Stimulated activated CD8-positive, alpha-beta memory T cell treated with anti-CD3 and anti-CD28 coated beads, Interleukin-15, amount 100 ng/mL, for 1 hour (primary cell): Measurements from ENCODE around the gene CLCNKB.
"Not testable (repeated sequence)": the region's sequence is repeated elsewhere in the genome, so short reads cannot be mapped to it uniquely, and the experiment has no call there.

ENCODE experiments used
- DNase-seq: peaks from one replicate; pipeline ENCODE4 v3.0.0-alpha.2; 2020; ENCODE audit warnings: low read depth

Gene CLCNKB

DNA sequence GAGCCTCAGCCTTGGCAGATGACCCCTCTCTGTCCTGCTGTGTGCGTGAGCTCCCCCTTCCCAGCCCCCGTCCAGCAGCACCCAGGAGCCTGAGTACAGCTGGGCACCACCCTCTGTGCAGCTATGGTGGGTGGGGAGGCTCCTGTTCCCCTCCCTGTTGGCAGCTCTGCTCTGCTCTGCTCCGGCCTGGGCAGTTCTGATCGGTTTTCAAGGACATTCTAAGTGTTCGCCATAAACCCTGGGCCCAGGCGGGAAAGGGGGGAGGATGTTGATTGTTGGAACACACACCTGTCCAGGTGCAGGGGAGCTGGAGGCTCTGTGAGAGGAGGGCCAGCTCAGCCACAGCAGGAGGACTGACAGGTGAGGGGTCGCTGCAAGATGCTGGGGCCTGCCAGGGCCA lies at the start of gene CLCNKB:
TSS of gene CLCNKB (plus strand) at position 262 of the 400 bp plus-strand sequence. CDS start 711 bp downstream, outside the sequence.
- DNase-seq = no peak

DNA sequence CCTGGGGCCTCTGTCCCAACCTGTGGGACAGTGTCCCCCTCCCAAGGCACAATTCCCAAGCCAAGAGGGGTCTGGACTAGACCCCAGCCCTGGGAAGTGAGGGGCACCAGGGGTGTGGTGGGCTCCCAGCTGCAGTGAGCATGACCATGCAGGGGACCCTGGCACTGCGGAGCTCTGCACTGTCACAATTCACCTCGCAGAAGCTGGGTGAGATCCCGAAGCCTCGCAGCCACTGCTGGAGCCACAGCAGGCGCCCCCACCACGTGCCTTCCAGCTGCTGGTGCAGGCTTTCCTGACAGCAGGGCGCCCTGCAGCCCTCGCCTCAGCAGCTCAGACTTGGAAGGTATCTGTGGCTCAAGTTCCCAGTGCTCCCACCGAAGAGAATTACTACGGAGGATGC lies 49.5 kb upstream of the CLCNKB start:
- DNase-seq = no peak

DNA sequence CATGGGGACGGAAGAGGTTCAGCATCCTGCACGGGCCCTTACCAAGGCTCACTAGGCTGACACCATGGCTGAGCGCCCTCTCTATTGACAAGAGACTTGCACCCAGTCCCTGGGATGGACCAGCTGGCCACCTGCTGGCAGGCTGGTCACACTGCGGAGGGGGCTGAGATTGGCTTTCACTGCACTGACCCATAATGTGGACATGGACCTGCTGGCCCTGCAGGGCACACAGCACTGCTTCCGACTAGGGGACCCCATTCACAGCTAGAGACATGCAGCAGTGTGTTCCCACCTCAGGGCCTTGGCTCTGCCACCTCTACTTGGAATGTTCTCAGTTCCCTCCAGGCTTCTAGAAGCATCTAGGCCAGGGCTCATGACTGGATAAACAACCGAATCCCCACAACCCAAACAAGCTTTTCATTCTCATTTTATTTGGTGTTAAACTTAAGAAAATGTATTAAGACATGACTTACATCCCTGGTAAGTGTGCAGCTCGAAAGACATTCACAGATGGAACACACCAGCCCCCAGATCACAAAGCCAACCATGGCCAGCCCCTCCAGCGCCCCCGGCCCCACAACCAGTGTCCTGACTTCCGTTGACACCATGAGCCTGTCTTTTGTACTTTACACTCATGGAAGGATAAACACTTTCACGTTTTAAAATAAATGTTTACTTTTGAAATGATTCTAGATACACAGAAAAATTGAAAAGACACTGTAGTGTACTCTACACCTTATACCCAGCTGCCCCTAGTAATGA lies 48.8 kb upstream of the CLCNKB start:
- peak; percentile 20 for DNase-seq

- DNase-seq = no peak
These were observed 46.5 kb upstream of the CLCNKB start for GRCh38 chr1:15997076-15997585.

GRCh38 chr1:15997637-15998280 lies 45.8 kb upstream of the CLCNKB start:
- DNase-seq = no peak

- no peak for DNase-seq
These were observed 44.7 kb upstream of the CLCNKB start for GRCh38 chr1:15998929-15999328.

GRCh38 chr1:16001274-16001673 lies 42.3 kb upstream of the CLCNKB start:
- DNase-seq = not testable (repeated sequence)

- no peak for DNase-seq
These were observed 38.0 kb upstream of the CLCNKB start for GRCh38 chr1:16005597-16005996.

- DNase-seq = no peak
These were observed 37.6 kb upstream of the CLCNKB start for GRCh38 chr1:16006010-16006409.

DNA sequence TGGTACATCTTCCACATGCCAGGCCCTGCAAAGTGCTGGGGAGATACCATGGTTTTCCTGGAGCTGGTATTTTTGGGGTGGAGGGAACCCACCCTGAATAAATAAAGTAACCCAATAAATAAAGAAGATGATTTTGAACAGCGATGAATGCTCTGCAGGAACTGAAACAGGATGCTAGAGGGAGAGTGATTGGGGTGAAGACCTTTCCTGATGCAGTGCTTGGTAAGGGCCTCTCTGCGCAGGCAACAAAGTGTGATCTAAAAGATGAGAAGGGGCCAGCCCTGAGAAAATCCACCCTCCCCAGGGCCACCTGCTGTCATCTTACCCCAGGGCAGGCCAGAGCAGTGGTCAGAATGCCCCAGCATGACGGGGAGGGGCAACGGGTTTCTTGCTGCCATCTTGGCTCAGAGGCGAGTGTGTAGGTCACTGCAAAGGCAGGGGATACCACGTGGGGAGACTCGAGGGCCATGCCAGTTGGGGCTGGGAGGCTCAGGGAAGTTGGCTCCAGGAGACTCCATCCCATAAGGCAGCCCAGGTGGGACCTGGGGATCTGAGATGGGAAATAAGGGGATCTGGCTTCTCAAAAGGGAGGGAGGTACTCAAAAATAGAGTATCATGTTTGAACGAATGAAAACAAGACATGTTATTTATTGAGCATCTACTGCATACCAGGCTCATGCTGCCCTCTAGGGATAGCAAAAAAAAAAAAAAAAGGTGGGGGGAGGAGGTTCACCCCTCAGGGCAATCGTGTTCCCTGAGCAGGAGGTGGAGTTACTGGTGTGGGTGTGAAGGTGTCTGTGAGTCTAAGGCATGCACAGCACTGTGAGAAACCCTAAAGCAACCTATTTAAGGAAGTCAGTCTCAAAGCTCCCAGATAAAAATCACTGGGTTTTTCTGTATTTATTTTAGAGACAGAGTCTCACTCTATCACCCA lies 36.8 kb upstream of the CLCNKB start:
- no peak for DNase-seq

GRCh38 chr1:16007671-16008341 lies 35.8 kb upstream of the CLCNKB start:
- no peak for DNase-seq

DNA sequence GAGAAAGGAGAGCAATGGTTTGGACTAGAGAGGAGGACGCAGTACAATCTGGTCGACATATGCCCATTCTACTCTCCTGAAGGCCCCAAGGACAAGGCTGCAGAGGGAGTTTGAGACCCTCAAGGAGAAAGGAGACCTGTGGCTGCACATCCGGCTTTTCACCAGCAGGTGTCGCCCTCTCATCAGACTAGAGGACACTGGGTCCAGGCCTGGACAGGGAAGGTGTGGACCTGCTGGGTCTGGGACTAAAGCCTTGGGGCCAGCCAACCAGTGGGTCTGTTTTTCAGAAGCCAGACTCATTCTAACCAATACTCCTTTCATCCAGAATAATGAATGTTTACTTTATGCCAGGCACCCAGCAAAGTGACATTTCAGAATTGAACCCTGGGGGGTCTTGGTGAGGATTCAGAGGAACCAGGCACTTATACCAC lies 34.5 kb upstream of the CLCNKB start:
- peak; percentile 60 for DNase-seq

DNA sequence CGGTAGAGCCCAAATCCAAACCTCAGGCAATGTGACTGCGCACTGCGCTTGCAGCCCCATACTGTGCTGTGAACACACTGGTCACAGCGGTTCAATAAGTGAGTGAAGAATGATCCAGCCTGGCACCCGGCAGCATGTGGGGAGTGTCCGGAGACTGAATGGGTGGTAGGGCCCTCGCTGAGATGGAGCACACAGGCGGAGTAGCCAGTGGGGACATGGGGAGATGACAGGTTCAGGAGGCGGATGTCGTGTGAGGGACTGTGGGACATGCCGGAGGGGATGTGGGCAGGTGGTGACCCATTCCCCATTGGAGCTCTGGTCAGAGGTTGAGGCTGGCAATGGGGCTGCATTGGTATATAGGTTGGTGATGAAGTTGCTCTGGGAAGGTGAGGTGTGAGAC lies 33.9 kb upstream of the CLCNKB start:
- no peak for DNase-seq

DNA sequence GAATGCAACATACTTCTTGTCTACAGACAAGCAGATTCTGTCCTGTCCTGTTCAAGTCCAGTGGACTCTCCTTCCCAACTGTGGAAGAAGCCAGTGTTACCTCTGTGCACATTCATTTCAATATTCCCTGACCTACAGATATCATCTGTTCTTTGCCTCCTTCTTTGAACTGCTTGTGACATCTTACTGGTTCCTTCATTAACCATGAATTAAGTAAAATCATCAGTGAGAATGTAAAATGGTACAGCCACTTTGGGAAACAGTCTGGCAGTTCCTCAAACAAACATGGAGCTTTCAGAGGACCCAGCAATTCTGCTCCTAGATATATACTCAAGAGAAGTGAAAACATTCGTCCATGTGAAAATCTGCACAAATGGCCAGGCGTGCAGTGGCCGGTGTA lies 32.7 kb upstream of the CLCNKB start:
- no peak for DNase-seq

- no peak for DNase-seq
These were observed 31.5 kb upstream of the CLCNKB start for GRCh38 chr1:16011936-16012589.

DNA sequence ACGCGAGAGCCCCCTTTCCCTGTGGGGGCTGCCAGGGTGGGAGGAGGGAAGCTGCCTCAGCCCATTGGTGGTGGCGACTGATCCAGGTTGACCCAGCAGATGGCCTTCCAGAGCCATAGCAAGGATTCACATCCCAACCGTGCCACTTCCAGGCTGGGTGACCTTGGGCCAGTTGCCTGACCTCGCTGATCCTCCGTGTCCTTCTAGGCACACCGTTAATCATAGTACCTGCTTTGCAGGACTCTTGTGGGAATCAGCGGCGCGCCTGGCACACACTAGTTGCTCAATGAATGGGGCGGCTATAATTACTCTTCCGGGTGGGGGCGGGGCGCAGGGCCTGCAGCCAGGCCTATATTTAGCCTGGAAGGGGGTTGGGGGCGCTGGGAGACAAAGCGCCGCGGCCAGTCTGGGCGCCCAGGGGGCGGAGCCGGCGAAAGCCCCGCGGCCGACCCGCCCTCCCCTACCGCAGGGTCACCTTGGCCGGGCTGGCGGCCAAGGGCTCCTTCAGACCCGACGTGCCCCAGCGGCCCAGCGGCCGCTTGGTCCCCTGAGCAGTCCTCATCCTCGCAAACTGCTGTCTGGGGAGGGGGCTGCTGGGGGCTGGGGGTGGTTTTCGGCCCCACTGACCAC lies 30.9 kb upstream of the CLCNKB start:
- DNase-seq = no peak

GRCh38 chr1:16013220-16013907 lies 30.2 kb upstream of the CLCNKB start:
- DNase-seq = peak; percentile 23

- DNase-seq = no peak
These were observed 29.7 kb upstream of the CLCNKB start for GRCh38 chr1:16013908-16014258.

DNA sequence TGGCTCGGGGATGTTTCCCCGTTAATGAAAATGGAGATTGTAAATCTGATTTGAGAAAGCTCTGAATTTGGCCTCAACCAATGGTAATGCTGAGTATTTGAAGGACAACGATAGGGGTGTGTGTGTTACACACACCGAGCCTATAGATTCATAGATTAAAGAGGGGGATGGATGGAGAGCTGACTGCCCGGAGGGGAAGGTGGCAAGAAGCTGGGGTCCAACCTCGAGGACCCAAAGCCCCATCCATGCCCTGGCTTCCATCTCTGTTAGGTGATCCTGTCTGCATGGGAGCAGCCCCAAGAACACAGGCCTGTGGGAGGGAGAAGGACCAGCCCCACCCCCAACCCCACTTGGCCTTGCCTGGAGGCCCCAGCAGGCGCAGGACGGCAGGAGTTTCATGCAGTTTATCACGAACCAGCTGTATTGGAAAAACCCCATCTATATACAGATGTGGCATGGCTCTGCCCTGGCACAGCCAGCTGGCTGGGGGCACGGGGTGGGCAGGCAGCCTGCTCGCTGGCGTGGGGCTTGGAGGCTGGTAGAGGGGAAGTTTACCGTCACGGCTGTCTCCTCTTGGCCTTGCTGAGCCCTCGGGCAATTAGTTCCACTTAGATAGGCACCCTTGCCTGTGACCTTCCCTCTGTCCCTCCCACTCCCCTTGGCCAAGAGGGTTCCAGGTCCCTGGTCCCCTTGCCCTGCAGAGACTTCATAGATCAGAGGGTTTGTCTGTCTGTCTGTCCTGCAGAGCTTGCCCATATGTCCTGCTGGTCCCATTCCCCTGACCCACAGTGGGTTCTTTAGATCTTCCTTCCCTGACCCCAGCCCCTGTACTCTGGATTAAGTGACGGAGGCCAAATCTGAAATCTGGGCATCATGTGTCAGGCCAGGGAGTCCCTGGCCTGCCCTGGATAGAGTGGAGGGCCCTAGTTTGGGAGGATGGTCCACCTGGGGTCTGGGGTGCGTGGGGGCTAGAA lies 28.8 kb upstream of the CLCNKB start:
- no peak for DNase-seq
